Heart left ventricle (tissue), 16 donors: Measurements from ENCODE around the gene OLFML2B. TPM values are rescaled to one million over a fixed set of nuclear protein-coding genes. Genes with fewer than 3 reads are reported as not detected.
A peak's percentile ranks its signal among the peaks of the same experiment; 100 is the strongest.

Experiments
- ATAC-seq, 4 donors: fragments of 200-7000 bp; cut with Tn5 transposase; one replicate each; pipeline ENCODE4 v1.9.1; 2020 to 2022; ENCODE audit warnings: moderate library complexity in 4 of 4, mild to moderate bottlenecking in 3 of 4, moderate number of reproducible peaks in 1 of 4
- DNase-seq, 5 donors: peaks; one replicate each; pipeline ENCODE4 v3.0.0-alpha.2; 2020
- H3K27ac ChIP-seq, 12 donors: fragments of 200-600 bp; sonication (generic) in 4 of 12; one replicate each; pipeline versions ENCODE4 v1.5.0 to v1.8.0; 2016 to 2022; ENCODE audit warnings: mild to moderate bottlenecking in 2 of 12
- H3K27me3 ChIP-seq, 9 donors: fragments of 200-600 bp; sonication (generic) in 2 of 9; one replicate each; pipeline versions ENCODE4 v1.5.1 to v1.8.0; 2016 to 2022; ENCODE audit warnings: mild to moderate bottlenecking in 3 of 9
- H3K36me3 ChIP-seq, 9 donors: fragments of 200-600 bp; sonication (generic) in 2 of 9; one replicate each; pipeline versions ENCODE4 v1.5.0 to v1.8.0; 2018 to 2022; ENCODE audit warnings: mild to moderate bottlenecking in 2 of 9
- H3K4me1 ChIP-seq, 12 donors: fragments of 200-600 bp; sonication (generic) in 4 of 12; one replicate each; pipeline versions ENCODE4 v1.5.0 to v1.8.0; 2016 to 2022; ENCODE audit warnings: mild to moderate bottlenecking in 3 of 12
- H3K4me3 ChIP-seq, 12 donors: fragments of 200-600 bp; sonication (generic) in 4 of 12; one replicate each; pipeline versions ENCODE4 v1.5.0 to v1.8.0; 2017 to 2022; ENCODE audit warnings: mild to moderate bottlenecking in 9 of 12, moderate library complexity in 4 of 12
- H3K9me3 ChIP-seq, 12 donors: fragments of 200-600 bp; sonication (generic) in 4 of 12; one replicate each; pipeline versions ENCODE4 v1.5.0 to v1.8.0; 2016 to 2022; ENCODE audit warnings: mild to moderate bottlenecking in 1 of 12
- POLR2A ChIP-seq, 2 donors: fragments of 450-650 bp; IDR thresholded peaks; one replicate each; pipeline ENCODE4 v1.6.1; 2017; ENCODE audit warnings: antibody characterized with exemption in 2 of 2, mild to moderate bottlenecking in 2 of 2, moderate library complexity in 2 of 2
- WGBS, 4 donors: extraction: QIAGEN DNeasy Blood & Tissue Kit in 2 of 4; methylation state at CpG; one replicate each; pipeline versions ENCODE4 v1.1.5 to v1.1.7; 2013 to 2018; 5-methylcytosine and 5-hydroxymethylcytosine counted together
- intact Hi-C, 10 donors: fragments of 100-400 bp; cut with DNase I; formaldehyde crosslinking; loops; one replicate each; pipeline versions ENCODE4 v1.11.1 to v1.14.2; 2022
- polyA plus RNA-seq, 2 donors: library from polyadenylated mRNA; stranded (reverse); fragments of 200-250 nt; gene quantifications; one replicate each; pipeline ENCODE4 v1.2.3, GENCODE V29; 2013
- total RNA-seq, 9 donors: library from RNA; depleted of rRNA in 2 of 9; stranded (reverse); fragments of >200 nt in 2 of 9; fragmentation: NEBNext Ultra II Directional in 3 of 9; extraction: Animal tissue kit (Norgen Biotek cat#: 25700) in 3 of 9; gene quantifications; one replicate each; pipeline versions ENCODE4 v1.1.0 to v1.2.4, GENCODE V29; 2016 to 2023
- TF ChIP-seq, protein P1 (sequence below), 12 donors: fragments of 200-600 bp; sonication (generic) in 4 of 12; IDR thresholded peaks; one replicate each; pipeline versions ENCODE4 v1.5.0 to v1.8.0; 2018 to 2022; ENCODE audit warnings: antibody characterized with exemption in 12 of 12, mild to moderate bottlenecking in 5 of 12
- donor health status: ischemic (EF 13 %, LVEDD 7.1; RV severe dilation, severe dysfunction).
- donor health status: healthy with polysubstance abuse.
- donor health status: DM: no; HTN: yes; CAD: no.
- donor health status: DM: no; HTN: no; CAD: no.
- donor health status: ischemic (EF 25% LVEDD 6.9; RV normal size, moderate dysfunction).
- donor health status: ischemic (EF 25% LVEDD 5.7; RV mildly dilated, moderate dysfunction).
- donor health status: healthy.
- donor health status: DM: yes; HTN: yes; CAD: no.
- donor health status: ischemic (EF 35%, LVEDD 5.7; RV mildly dilated, moderate dysfunction).
- donor health status: nonischemic (EF 11% LVEDD 7.7; RV severe dilation, severe dysfunction).
- donor health status: DM: yes; HTN: yes; CAD: no.
- donor health status: PGD.
- donor health status: ischemic (EF 29% LVEDD 5.4; RV normal size, mild dysfunction).
- donor health status: nonischemic (EF 23%, LVEDD 6.1; RV moderate dilation, normal function).

OLFML2B gene
- total and polyA plus RNA-seq, 11 donors: 0.75 to 39.2 (median 2.8) TPM

DNA sequence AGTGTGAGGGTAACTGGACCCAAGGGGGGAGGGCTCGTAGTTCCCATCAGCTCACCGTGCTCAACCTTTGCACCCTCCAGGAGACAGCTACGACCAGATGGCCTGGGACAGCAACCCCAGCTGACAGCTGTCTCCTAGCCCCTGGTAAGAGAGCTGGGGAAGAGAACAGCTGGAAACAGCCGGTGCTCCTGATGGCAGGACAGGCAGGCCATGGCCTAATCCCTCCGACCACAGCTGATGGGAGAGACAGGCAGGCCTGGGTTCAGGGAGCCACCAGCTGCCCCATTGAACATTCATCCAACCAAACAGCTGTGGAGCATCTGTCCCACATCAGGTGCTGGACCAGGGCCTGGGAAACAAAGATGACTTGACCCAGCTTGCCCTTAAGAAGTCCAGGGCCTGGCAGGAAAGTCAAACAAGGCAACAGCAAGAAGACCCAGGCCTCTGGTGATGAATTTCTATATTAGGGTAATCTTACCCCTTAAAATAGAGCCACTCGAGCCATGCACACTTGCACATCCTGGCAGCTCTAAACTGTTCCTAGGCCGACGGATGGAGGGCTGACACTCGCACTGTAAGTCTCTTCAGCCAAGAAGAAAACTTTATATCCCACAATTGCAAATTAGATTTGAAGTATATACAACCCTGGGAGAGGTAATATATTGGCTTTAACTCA, 12.2 kb downstream of the OLFML2B start:
- TF ChIP-seq, protein P1, sequence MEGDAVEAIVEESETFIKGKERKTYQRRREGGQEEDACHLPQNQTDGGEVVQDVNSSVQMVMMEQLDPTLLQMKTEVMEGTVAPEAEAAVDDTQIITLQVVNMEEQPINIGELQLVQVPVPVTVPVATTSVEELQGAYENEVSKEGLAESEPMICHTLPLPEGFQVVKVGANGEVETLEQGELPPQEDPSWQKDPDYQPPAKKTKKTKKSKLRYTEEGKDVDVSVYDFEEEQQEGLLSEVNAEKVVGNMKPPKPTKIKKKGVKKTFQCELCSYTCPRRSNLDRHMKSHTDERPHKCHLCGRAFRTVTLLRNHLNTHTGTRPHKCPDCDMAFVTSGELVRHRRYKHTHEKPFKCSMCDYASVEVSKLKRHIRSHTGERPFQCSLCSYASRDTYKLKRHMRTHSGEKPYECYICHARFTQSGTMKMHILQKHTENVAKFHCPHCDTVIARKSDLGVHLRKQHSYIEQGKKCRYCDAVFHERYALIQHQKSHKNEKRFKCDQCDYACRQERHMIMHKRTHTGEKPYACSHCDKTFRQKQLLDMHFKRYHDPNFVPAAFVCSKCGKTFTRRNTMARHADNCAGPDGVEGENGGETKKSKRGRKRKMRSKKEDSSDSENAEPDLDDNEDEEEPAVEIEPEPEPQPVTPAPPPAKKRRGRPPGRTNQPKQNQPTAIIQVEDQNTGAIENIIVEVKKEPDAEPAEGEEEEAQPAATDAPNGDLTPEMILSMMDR (IDR thresholded peaks at IDR 0.05): no peak
- no peak for TF ChIP-seq POLR2A (IDR thresholded peaks at IDR 0.05)
- H3K4me1 ChIP-seq: peaks cover 0 to 44% (median 18%) of the 10 kb centered on the region in 12 donors
- peaks cover 0 to 13% (median 0%) of the 10 kb centered on the region in 9 donors for H3K36me3 ChIP-seq
- intact Hi-C loops: no loop called here
- H3K9me3 ChIP-seq: peaks cover 0 to 6% (median 0%) of the 10 kb centered on the region in 12 donors
- DNase-seq: peak in 4 of 5 donors; percentile 38 to 73 (median 54)
- no peaks in the 10 kb centered on the region for H3K27me3 ChIP-seq
- ATAC-seq: peak; percentile 74 to 86 (median 84)
- H3K27ac ChIP-seq: peak overlapping the region; percentile 27 to 88 (median 70)
- H3K4me3 ChIP-seq: no peak overlapping the region
- WGBS, 4 donors: 37 to 52% (median 47%) methylated on average over 9 of the region's 9 CpGs

GRCh38 chr1:162010175-162010506, 13.5 kb downstream of the OLFML2B start:
- H3K4me1 ChIP-seq: peaks cover 0 to 44% (median 18%) of the 10 kb centered on the region in 12 donors
- ATAC-seq (peak in 1 of 4 donors; percentile 1), DNase-seq (no peak)
- intact Hi-C loops: no loop called here
- no peak for TF ChIP-seq POLR2A (IDR thresholded peaks at IDR 0.05)
- TF ChIP-seq, protein P1 (IDR thresholded peaks at IDR 0.05): no peak
- H3K27me3 ChIP-seq: no peaks in the 10 kb centered on the region
- peaks cover 0 to 18% (median 0%) of the 10 kb centered on the region in 9 donors for H3K36me3 ChIP-seq
- H3K27ac ChIP-seq: peak overlapping the region in 5 of 12 donors; percentile 31 to 80 (median 60)
- peaks cover 0 to 6% (median 0%) of the 10 kb centered on the region in 12 donors for H3K9me3 ChIP-seq
- WGBS, 4 donors: 65 to 73% (median 67%) methylated on average over 3 of the region's 3 CpGs
- no peak overlapping the region for H3K4me3 ChIP-seq

DNA sequence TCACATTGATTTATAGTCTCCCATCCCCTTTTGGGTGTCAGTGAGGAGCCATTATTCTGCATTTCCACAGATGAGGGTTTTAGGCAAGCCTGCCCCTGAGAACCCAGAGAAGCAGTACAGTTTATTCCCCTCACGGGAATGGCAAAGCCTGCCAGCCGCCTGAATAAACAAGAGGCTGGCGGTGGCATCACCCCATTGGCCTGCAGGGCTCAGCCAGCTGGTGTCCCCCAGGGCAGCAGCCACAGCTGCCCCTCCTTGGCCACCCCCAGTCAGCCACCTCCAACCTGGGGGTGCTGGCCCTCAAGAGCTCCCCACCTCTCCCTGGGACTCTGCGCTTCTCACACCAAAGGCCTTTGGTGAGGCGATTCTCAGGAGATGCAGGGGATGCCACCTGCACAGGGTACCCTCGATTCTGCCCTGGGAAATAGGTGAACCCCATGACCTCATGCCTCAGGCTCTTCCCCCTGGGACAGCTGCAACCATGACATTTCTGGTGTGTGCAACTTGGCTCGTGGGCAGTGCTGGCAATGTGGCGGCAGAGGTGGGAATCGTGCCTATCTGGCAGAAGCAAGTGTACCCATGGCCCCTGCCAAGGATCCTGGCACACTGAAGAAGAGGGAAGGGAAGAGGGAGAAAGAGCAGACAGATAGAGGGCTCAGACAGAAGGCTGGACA, 14.0 kb downstream of the OLFML2B start:
- ATAC-seq (peak; percentile 71 to 80 (median 77)), DNase-seq (peak in 4 of 5 donors; percentile 38 to 74 (median 66))
- TF ChIP-seq POLR2A (IDR thresholded peaks at IDR 0.05): no peak
- WGBS, 4 donors: 59 to 68% (median 61%) methylated on average over 6 to 9 of the region's 9 CpGs
- no peak overlapping the region for H3K4me3 ChIP-seq
- H3K27ac ChIP-seq: peak overlapping the region in 5 of 12 donors; percentile 31 to 80 (median 56)
- peaks cover 0 to 44% (median 18%) of the 10 kb centered on the region in 12 donors for H3K4me1 ChIP-seq
- peaks cover 0 to 6% (median 0%) of the 10 kb centered on the region in 12 donors for H3K9me3 ChIP-seq
- intact Hi-C loops: loop anchor here in 1 of 10 donors (10.0 kb wide), 1 partner anchor 75 kb away; no protein-coding TSS in a partner anchor
- H3K36me3 ChIP-seq: peaks cover 0 to 13% (median 0%) of the 10 kb centered on the region in 9 donors
- no peaks in the 10 kb centered on the region for H3K27me3 ChIP-seq

- Histone ChIP-seq H3K27me3 (no peaks in the 10 kb centered on the region), H3K9me3 (peaks cover 0 to 6% (median 0%) of the 10 kb centered on the region in 12 donors), H3K27ac (peak overlapping the region in 1 of 12 donors; percentile 7), H3K4me1 (peaks cover 0 to 44% (median 19%) of the 10 kb centered on the region in 12 donors), H3K4me3 (no peak overlapping the region), H3K36me3 (peaks cover 0 to 5% (median 0%) of the 10 kb centered on the region in 9 donors)
- TF ChIP-seq, protein P1 (IDR thresholded peaks at IDR 0.05): no peak
- no peak for TF ChIP-seq POLR2A (IDR thresholded peaks at IDR 0.05)
- DNase-seq: no peak
- intact Hi-C loops: loop anchor here in 1 of 10 donors (10.0 kb wide), 1 partner anchor 74 kb away; no protein-coding TSS in a partner anchor
- ATAC-seq: no peak
- 85 to 91% (median 87%) methylated on average over 5 of the region's 5 CpGs for WGBS, 4 donors
Measured at GRCh38 chr1:162008799-162009198, 14.9 kb downstream of the OLFML2B start.
